GM21529 (cell line): ENCODE data around the gene BBX.
A peak's percentile ranks its signal among the peaks of the same experiment; 100 is the strongest.

Experiments used
- ATAC-seq: cut with Tn5 transposase; IDR thresholded peaks from one replicate; pipeline ENCODE4 v1.9.1; 2021; ENCODE audit not compliant: unreplicated experiment

The BBX gene

GRCh38 chr3:107643038-107643883 lies 120.5 kb downstream of the BBX start:
- ATAC-seq: no peak

GRCh38 chr3:107644631-107645030 lies 121.9 kb downstream of the BBX start:
- no peak for ATAC-seq

GRCh38 chr3:107650788-107651187 lies 128.0 kb downstream of the BBX start:
- ATAC-seq: no peak

- peak; percentile 73 for ATAC-seq
Observed at GRCh38 chr3:107651782-107652181, 129.0 kb downstream of the BBX start.

GRCh38 chr3:107654218-107654617 lies 131.5 kb downstream of the BBX start:
- no peak for ATAC-seq

- ATAC-seq: no peak
Observed at GRCh38 chr3:107657971-107658370, 135.2 kb downstream of the BBX start.

- ATAC-seq: no peak
Observed at GRCh38 chr3:107660306-107660976, 137.7 kb downstream of the BBX start.

GRCh38 chr3:107661447-107662123 lies 138.8 kb downstream of the BBX start:
- ATAC-seq: peak; percentile 51

GRCh38 chr3:107662124-107662507 lies 139.4 kb downstream of the BBX start:
- no peak for ATAC-seq

GRCh38 chr3:107662586-107662985 lies 139.8 kb downstream of the BBX start:
- no peak for ATAC-seq

- ATAC-seq: no peak
Observed at GRCh38 chr3:107663266-107663665, 140.5 kb downstream of the BBX start.

- ATAC-seq: no peak
Observed at GRCh38 chr3:107664614-107665013, 141.9 kb downstream of the BBX start.

- no peak for ATAC-seq
Observed at GRCh38 chr3:107665351-107665750, 142.6 kb downstream of the BBX start.

- ATAC-seq: no peak
Observed at GRCh38 chr3:107666853-107667252, 144.1 kb downstream of the BBX start.

- no peak for ATAC-seq
Observed at GRCh38 chr3:107668416-107668815, 145.7 kb downstream of the BBX start.

- no peak for ATAC-seq
Observed at GRCh38 chr3:107668963-107669362, 146.2 kb downstream of the BBX start.

GRCh38 chr3:107669669-107670068 lies 146.9 kb downstream of the BBX start:
- no peak for ATAC-seq

GRCh38 chr3:107670986-107671385 lies 148.2 kb downstream of the BBX start:
- no peak for ATAC-seq

- ATAC-seq: no peak
Observed at GRCh38 chr3:107674371-107674770, 151.6 kb downstream of the BBX start.

- peak; percentile 73 for ATAC-seq
Observed at GRCh38 chr3:107675233-107675900, 152.6 kb downstream of the BBX start.
